SK-MEL-5 (cell line): ENCODE data around the gene ELP1. TPM values are rescaled to one million over a fixed set of nuclear protein-coding genes. Genes with fewer than 3 reads are reported as not detected.
"Not testable (repeated sequence)": the region's sequence is repeated elsewhere in the genome, so short reads cannot be mapped to it uniquely, and the experiment has no call there.

Experiments
- DNase-seq: peaks from one replicate; pipeline ENCODE4 v3.0.0-alpha.2; 2016; ENCODE audit warnings: low read depth, low spot score
- in situ Hi-C: cut with HindIII; loops from 2 replicates; pipeline ENCODE4 v1.10.0; 2016; ENCODE audit warnings: low sequenced_read_pairs, high pct_unique_total_duplicates, low pct_unique_long_range_greater_than_20kb
- polyA plus RNA-seq, 2 experiments: library from polyadenylated mRNA; depleted of rRNA; stranded (reverse); fragments of >200 nt; gene quantifications; 2 replicates each; pipeline ENCODE4 v1.2.3, GENCODE V29; 2015
- total RNA-seq: library from RNA; depleted of rRNA; stranded (reverse); fragments of >200 nt; shearing (Covaris generic); gene quantifications from 2 replicates; pipeline ENCODE4 v1.2.3, GENCODE V29; 2014; rRNA removed

Gene ELP1, protein sequence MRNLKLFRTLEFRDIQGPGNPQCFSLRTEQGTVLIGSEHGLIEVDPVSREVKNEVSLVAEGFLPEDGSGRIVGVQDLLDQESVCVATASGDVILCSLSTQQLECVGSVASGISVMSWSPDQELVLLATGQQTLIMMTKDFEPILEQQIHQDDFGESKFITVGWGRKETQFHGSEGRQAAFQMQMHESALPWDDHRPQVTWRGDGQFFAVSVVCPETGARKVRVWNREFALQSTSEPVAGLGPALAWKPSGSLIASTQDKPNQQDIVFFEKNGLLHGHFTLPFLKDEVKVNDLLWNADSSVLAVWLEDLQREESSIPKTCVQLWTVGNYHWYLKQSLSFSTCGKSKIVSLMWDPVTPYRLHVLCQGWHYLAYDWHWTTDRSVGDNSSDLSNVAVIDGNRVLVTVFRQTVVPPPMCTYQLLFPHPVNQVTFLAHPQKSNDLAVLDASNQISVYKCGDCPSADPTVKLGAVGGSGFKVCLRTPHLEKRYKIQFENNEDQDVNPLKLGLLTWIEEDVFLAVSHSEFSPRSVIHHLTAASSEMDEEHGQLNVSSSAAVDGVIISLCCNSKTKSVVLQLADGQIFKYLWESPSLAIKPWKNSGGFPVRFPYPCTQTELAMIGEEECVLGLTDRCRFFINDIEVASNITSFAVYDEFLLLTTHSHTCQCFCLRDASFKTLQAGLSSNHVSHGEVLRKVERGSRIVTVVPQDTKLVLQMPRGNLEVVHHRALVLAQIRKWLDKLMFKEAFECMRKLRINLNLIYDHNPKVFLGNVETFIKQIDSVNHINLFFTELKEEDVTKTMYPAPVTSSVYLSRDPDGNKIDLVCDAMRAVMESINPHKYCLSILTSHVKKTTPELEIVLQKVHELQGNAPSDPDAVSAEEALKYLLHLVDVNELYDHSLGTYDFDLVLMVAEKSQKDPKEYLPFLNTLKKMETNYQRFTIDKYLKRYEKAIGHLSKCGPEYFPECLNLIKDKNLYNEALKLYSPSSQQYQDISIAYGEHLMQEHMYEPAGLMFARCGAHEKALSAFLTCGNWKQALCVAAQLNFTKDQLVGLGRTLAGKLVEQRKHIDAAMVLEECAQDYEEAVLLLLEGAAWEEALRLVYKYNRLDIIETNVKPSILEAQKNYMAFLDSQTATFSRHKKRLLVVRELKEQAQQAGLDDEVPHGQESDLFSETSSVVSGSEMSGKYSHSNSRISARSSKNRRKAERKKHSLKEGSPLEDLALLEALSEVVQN (N-terminal part only)
- total RNA-seq = 38.7 and 39.2 TPM in 2 replicates
- 29.5 and 37.1 TPM in 2 replicates for polyA plus RNA-seq (2015; cell fraction: cytosol; rRNA removed)
- polyA plus RNA-seq (2015; cell fraction: nucleus; rRNA removed) = 84.9 and 118 TPM in 2 replicates

DNA sequence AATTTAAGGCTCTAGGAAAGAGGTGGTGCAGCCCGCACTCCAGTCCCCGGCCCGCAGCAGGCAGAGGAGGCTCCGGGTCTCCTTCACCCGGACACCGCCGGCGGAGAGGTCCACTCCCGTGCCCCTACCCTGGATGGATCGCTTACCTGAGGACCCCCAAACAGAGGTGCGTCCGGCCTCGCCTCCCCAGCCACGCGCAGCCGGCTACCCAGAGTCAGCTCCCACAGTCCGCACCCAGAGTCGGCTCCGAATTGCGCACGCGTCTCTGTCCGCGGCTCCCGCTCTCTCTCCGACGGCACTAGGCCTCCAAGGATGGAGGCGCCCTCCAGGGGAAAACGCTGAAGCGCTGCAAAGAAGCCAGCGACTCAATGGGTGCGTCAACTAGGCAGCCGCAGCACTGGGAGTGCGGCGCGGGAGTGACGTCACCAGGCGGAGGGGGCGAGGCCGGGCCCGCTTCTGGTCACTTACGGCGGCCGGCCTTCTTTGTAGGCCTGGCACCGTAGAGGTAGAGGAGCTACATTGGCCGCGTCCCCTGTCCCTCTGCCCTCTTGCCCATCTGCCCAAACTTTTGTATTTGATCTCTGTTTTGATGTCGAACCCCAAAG, at the start of gene ELP1:
Gene ELP1, minus strand, starts transcription at position 407 of the 605 bp plus-strand sequence. CDS start 2,978 bp downstream, outside the sequence.
- in situ Hi-C loops = no loop called here
- peak; percentile 92 for DNase-seq

DNA sequence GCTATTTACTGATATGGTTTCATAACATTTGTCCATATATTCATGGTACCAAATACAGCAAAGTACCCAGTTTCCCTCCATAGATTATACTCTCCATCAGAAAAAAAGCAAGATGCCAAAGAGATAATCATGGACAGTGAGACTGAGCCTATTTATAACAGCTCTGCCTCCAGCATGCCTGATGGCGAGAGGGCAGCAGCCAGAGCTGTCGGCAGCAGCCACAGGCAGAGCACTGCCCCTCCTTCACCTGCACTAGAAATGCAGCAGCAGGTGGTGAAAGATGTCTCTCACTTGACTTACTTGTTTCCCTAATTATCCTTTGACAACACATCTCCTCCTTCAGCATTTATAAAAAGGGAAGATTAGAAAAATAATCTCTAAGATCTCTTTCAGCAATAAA, 47.0 kb upstream of the ELP1 start:
- in situ Hi-C loops = no loop called here

DNA sequence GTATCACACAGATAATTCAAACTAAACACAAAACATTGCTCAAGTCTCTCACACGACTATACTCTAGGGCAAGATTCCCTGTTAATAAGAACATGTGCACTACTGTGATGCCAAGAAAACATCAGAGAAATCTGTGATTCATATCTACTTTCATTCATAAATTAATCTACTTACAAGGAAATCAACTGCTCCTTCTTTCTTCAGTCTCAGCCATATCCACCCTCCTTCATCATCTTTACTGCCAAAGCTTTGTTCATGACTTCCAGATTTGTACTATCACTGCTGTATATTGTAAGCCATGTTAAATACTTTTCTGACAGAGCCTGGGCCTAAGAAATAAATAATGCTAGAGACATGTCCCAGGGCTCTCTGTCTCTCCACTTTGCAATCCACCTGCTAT, 44.3 kb upstream of the ELP1 start:
- no peak for DNase-seq
- in situ Hi-C loops = no loop called here

More for the DNA sequence above, 47.0 kb upstream of the ELP1 start:
- DNase-seq = no peak

DNA sequence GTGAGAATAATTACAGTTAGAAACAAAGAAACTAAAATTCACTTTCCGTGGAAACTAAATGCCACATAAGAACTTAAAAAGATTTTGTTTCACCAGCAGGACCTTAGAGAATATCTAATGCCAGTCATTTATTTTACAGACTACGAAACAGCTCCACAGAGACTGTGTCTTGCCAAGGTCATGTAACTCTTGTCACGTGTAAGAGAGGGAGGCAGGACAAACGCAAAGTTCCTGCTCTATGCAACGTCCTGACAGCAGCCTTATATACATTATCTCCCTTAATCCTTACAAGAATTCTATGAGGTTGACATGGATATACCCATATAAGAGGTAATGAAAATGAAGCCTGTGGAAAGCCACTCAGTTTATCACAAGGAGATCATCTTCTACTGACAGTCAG, 40.0 kb upstream of the ELP1 start:
- in situ Hi-C loops = no loop called here
- DNase-seq = no peak

DNA sequence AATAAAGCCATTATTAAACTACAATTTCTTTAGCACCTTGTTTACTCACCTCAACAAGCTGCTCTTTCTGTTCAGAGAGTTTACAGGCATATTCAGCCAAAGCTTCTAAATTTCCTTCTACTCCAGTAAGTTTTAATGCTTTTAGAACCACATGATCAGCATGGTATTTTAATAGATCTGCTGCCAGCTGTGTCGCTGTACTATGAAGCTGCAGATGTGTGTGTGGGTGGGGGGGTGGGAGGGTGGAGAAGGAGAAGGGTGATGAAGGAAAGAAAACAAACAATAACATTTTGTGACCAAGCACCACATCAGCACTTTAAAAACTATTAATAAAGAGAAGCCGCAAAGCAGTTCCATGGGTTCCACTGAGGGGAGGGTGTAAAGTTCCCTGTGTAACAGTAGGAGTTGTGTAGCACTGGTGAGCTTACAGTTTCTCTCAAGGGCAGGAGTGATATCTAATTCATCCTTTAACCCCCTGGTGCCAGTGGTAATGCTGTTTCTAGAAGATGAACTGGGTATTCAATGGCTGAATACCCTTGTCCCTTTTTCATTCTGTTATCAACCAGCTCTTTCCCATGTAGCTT, 38.8 kb upstream of the ELP1 start:
- in situ Hi-C loops = no loop called here
- no peak for DNase-seq

DNA sequence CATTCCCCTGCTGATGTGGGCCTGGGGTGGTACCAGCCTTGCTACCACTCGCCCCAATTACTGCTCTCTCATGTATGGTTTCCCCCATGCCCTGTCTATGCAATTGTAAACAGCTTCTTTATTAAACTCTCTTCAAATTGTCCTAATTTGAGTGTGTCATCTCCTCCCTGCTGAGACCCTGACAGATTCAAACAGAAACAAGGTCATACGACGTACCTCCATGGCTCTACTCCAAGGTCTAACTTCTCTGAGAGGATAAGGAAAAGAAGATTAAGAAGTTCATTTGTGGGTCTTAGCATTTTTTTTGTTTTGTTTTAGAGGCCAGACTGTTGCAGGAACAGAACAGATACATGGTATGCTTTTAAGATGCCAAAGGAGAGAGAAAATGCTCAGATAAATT, 38.3 kb upstream of the ELP1 start:
- in situ Hi-C loops = no loop called here
- DNase-seq = no peak

DNA sequence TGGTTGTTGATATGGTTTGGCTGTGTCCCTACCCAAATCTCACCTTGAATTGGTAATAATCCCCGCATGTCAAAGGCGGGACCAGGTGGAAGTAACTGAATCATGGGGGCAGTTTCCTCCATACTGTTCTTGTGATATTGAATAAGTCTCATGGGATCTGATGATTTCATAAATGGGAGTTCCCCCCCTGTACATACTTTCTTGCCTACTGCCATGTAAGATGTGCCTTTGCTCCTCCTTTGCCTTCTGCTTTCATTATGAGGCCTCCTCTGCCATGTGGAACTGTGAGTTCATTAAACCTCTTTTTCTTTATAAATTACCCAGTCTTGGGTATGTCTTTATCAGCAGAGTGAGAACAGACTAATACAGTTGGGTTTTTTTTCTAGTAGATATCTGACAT, 37.5 kb upstream of the ELP1 start:
- in situ Hi-C loops = not testable (repeated sequence)

DNA sequence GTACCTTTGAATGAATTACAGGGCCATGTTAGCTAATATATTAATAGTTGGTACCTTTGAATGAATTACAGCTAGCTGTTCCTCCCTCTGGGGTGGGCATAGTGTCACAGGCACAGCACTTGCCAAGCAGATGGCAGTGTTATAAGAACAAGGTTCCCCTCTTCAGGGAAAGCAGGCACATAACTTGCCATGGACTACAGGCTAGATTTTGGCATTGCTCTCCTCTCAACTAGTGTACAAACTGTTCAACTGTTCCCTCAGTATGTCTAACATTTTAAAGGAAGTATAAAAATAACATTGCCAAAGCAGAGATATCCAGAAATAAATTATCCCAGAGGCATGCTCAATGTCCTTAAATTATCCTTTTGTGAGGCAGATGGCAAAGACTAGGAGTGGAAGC, 34.0 kb upstream of the ELP1 start:
- no peak for DNase-seq
- in situ Hi-C loops = no loop called here

More for the DNA sequence above, 37.5 kb upstream of the ELP1 start:
- not testable (repeated sequence) for DNase-seq

DNA sequence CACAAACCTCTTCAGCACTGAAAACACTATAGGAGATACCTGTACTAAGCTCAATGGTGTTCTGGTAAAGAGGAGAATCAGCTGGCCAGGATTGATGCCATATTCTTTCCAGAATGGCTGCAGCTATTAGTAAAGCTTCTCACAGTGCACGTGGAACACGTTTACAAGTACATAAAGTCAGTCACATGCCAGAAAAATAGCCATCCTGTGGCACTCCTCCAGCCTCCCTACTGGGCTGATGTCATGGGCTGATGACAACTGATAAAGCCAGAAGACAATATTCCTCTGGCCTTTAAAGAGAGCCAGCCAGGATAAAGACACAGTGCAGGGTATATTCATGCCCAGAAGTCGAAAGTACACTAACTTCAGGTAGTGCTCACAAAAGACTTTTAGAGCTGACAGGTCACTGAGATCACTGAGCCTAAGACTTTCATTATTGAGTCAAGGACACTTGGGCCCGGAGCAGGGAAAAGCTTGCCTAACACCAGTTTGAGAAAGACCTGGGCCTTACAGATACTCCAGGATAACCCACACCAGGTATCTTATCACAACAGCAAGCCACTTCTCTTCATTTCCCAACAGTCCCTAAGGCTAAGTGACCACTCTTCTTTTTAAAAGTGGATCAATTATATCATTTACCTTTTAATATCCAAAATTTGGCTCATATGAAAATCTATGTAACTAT, 29.7 kb upstream of the ELP1 start:
- peak; percentile 10 for DNase-seq
- in situ Hi-C loops = no loop called here

DNA sequence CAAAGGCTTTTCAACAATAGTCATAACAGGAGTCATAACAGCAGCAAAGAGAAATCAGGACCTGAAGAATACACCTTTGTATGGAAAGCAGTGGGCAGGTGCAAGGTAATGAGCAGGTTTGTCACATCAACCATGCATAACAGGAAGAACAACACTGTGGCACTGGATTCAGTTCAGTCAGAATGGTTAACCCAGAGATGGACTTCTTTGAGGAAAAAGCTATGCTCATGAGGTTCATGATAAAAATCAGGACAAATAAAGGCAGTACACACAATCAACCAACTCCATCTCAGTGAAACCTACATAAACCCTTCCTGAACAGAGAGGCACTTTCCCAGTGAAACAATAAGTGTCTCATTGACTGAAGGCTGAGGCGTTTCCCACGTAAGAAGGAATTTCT, 27.2 kb upstream of the ELP1 start:
- in situ Hi-C loops = no loop called here
- no peak for DNase-seq

DNA sequence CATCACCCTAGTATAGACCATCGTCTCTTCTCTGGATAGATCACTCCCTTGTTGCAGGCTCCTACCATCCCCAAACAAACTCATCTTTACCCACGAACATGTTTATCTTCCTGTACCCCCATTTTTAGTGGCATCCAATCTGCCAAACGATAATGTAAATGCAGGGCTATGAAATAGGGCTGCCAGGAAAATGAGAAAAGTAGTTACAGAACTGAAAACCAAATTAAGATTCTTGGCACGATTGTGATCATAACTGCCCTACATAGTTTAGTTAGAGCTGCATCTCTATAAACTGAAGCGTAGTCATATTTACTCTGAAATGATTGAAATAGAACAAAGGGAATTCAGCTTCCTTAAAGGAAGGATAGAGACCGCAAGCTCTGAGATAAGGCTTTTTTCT, 26.4 kb upstream of the ELP1 start:
- no peak for DNase-seq
- in situ Hi-C loops = no loop called here

DNA sequence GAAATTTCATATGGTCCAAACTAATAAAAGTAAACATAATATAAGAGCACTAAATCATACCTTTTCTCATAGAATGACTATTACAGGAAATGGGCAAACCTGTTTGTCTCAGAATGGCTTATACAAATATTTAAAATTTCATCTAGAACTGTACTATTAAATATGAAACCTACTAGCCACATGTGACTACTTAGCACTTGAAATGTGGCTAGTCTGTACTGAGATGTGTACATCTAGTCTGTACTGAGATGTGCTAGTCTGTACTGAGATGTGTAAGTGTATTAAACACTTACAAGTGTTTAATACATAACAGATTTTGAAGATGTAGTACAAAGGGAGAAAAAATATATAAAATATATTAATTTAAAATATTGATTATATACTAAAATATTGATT, 22.7 kb upstream of the ELP1 start:
- in situ Hi-C loops = no loop called here

DNA sequence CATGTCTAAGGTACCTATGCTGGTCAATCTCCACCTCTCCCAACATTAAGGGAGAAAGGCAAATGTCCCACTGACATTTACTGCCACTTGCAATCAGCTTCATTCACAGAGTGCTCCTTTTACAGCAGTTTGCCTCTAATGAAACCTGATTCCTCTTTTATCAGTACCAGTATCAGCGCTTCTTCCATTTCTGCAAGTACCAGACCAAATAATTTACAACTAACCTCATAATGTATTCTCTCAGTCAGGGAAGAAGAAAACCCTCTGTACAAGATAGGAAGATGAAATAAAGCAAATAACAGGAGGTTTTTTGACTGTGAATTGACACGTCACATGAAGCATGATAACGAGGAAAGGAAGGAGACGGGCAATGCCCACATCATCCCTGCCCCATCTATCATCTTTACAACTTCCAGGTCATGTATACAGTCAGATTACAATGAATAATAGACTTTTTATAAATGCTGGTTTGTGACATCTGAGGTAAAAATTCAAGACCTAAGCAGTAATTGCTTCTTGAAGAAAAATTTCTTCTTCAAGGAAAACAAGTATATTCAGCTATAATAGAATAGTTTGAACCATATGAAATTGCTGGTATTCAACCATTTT, 22.2 kb upstream of the ELP1 start:
- in situ Hi-C loops = no loop called here

More for the DNA sequence above, 22.7 kb upstream of the ELP1 start:
- no peak for DNase-seq

DNA sequence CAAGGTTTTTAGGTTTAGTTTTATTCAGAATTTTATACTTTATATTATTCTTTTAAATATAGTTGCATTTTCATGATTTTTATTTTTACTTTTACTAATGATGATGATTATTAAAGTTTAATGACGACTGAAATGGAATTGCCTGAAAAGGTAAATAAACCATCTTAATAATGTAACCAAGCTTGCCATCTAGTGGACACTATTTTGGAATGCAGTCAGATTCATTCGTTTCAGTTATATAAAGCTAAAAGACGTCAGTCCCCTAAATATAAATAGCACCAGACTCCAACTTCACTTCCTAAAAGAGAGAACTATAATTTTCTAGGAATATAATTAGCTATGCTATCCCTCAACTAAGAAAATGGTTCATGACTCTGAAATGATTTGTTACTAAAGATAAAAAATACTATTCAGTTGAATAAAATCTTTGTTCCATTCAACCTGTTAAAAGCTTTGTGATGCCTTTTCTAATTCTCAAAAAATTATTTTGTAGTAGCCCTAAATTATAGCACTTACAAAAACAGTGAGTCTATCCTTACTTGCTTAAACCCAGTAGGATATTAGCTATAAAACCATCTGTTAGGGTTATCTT, 20.2 kb upstream of the ELP1 start:
- peak; percentile 72 for DNase-seq

More for the DNA sequence above, 22.2 kb upstream of the ELP1 start:
- DNase-seq = peak; percentile 26

DNA sequence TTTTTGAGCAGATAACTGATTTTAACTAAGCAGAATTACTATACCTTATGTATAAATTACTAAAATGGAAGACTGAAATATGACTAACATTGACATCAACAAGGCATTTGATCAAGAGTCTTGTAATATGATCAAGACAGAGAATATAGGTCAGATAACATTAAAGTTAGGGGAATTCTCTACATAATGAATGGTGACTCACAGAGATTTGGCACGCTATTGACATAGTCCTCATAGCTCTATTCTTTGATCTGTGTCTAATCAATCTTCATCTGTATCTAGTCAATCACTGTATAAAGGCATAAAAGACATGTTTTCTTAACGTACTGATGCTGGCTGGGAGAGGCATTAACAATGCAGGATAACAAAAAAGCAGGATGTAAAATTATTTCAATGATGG, 17.7 kb upstream of the ELP1 start:
- in situ Hi-C loops = no loop called here
- no peak for DNase-seq

More for the DNA sequence above, 20.2 kb upstream of the ELP1 start:
- in situ Hi-C loops = no loop called here

DNA sequence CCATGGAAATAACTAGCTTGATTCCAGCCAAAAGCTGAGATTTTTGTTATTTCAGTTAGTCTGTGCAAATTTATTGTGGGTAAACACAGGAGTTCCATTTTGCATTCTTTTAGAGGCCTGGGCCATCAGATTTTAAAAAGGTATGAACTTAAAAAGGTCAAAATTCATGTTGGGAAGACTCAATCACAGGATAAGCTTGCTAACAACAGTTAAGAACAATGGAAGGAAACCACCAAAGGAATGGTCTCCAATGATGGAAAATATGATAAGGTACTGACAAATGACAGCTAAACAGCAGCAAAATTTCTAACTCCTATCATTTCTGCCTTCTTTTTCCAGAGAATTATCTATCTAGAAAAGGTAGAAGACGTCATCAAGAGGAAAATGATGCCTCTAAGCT, 16.2 kb upstream of the ELP1 start:
- DNase-seq = no peak
- in situ Hi-C loops = no loop called here
